ENCODE data around the gene GYPC.

GYPC gene

GRCh38 chr2:126659562-126660467 is 3.9 kb downstream of the GYPC start:
- in situ Hi-C loops (cut with HindIII; ENCODE audit: low sequenced_read_pairs): no loop called here
- no peak overlapping the region for H3K4me3 ChIP-seq (ENCODE audit: low read depth, low read length)
- DNase-seq (ENCODE audit: low read depth, low spot score): no peak
- TF ChIP-seq CTCF (IDR thresholded peaks at IDR 0.05; ENCODE audit: low read depth, low read length): no peak

- no peak for TF ChIP-seq CTCF (IDR thresholded peaks at IDR 0.05; ENCODE audit: low read depth, low read length)
- H3K4me3 ChIP-seq (ENCODE audit: low read depth, low read length): no peak overlapping the region
- in situ Hi-C loops (cut with HindIII; ENCODE audit: low sequenced_read_pairs): no loop called here
- no peak for DNase-seq (ENCODE audit: low read depth, low spot score)
These were observed 5.0 kb downstream of the GYPC start for GRCh38 chr2:126660971-126661370.

GRCh38 chr2:126661702-126662500 is 5.9 kb downstream of the GYPC start:
- no peak for DNase-seq (ENCODE audit: low read depth, low spot score)
- TF ChIP-seq CTCF (IDR thresholded peaks at IDR 0.05; ENCODE audit: low read depth, low read length): no peak
- H3K4me3 ChIP-seq (ENCODE audit: low read depth, low read length): no peak overlapping the region
- in situ Hi-C loops (cut with HindIII; ENCODE audit: low sequenced_read_pairs): no loop called here

GRCh38 chr2:126662621-126663020 is 6.7 kb downstream of the GYPC start:
- in situ Hi-C loops (cut with HindIII; ENCODE audit: low sequenced_read_pairs): no loop called here
- H3K4me3 ChIP-seq (ENCODE audit: low read depth, low read length): no peak overlapping the region

GRCh38 chr2:126663184-126663963 is 7.4 kb downstream of the GYPC start:
- DNase-seq (ENCODE audit: low read depth, low spot score): no peak

More at GRCh38 chr2:126662621-126663020, 6.7 kb downstream of the GYPC start:
- no peak for TF ChIP-seq CTCF (IDR thresholded peaks at IDR 0.05; ENCODE audit: low read depth, low read length)
- no peak for DNase-seq (ENCODE audit: low read depth, low spot score)

More at GRCh38 chr2:126663184-126663963, 7.4 kb downstream of the GYPC start:
- in situ Hi-C loops (cut with HindIII; ENCODE audit: low sequenced_read_pairs): no loop called here
- no peak overlapping the region for H3K4me3 ChIP-seq (ENCODE audit: low read depth, low read length)
- TF ChIP-seq CTCF (IDR thresholded peaks at IDR 0.05; ENCODE audit: low read depth, low read length): no peak
